ENCODE results near the gene THSD4. TPM values are rescaled to one million over a fixed set of nuclear protein-coding genes. Genes with fewer than 3 reads are reported as not detected.

Gene THSD4
- polyA plus RNA-seq, 1 donor from 2014 or later = 0.46 TPM

GRCh38 chr15:71808311-71809020 is 693.2 kb downstream of the THSD4 start:
- Histone ChIP-seq H3K27ac (ENCODE audit: low read length) (no peak overlapping the region), H2AFZ (ENCODE audit: low read depth, low read length) (no peak overlapping the region), H3K9ac (ENCODE audit: low read length) (no peak overlapping the region), H4K20me1 (ENCODE audit: insufficient read depth) (no peaks in the 10 kb centered on the region), H3K4me3 (ENCODE audit: low read length) (no peak overlapping the region), H3K9me2 (ENCODE audit: insufficient read depth, low read length) (no peaks in the 10 kb centered on the region), H3F3A (ENCODE audit: insufficient read depth, low read length, poor library complexity, severe bottlenecking) (no peaks in the 10 kb centered on the region), H3K27me3 (ENCODE audit: insufficient read depth, low read depth, low read length) (no peaks in the 10 kb centered on the region), H3K36me3 (ENCODE audit: insufficient read depth, low read length) (no peaks in the 10 kb centered on the region), H3K4me2 (ENCODE audit: low read length) (no peak overlapping the region), H3K79me2 (replicated peaks; ENCODE audit: insufficient read depth, low read length) (no peaks in the 10 kb centered on the region), H3K9me3 (ENCODE audit: low read length) (no peaks in the 10 kb centered on the region)
- TF ChIP-seq, protein P1, sequence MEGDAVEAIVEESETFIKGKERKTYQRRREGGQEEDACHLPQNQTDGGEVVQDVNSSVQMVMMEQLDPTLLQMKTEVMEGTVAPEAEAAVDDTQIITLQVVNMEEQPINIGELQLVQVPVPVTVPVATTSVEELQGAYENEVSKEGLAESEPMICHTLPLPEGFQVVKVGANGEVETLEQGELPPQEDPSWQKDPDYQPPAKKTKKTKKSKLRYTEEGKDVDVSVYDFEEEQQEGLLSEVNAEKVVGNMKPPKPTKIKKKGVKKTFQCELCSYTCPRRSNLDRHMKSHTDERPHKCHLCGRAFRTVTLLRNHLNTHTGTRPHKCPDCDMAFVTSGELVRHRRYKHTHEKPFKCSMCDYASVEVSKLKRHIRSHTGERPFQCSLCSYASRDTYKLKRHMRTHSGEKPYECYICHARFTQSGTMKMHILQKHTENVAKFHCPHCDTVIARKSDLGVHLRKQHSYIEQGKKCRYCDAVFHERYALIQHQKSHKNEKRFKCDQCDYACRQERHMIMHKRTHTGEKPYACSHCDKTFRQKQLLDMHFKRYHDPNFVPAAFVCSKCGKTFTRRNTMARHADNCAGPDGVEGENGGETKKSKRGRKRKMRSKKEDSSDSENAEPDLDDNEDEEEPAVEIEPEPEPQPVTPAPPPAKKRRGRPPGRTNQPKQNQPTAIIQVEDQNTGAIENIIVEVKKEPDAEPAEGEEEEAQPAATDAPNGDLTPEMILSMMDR (IDR thresholded peaks at IDR 0.05; ENCODE audit: poor library complexity, severe bottlenecking) = no peak
- TF ChIP-seq MXI1 (conservative IDR thresholded peaks at IDR 0.05; ENCODE audit: poor library complexity, severe bottlenecking) (no peak), POLR2AphosphoS5 (IDR thresholded peaks at IDR 0.05) (no peak), SMC3 (conservative IDR thresholded peaks at IDR 0.05; ENCODE audit: poor library complexity) (no peak), EP300 (conservative IDR thresholded peaks at IDR 0.05; ENCODE audit: poor library complexity, severe bottlenecking) (no peak), TAF1 (IDR thresholded peaks at IDR 0.05; ENCODE audit: low read depth) (no peak), EZH2 (IDR thresholded peaks at IDR 0.05; ENCODE audit: borderline replicate concordance, insufficient read depth, low read length, poor library complexity, severe bottlenecking) (no peak), RAD21 (conservative IDR thresholded peaks at IDR 0.05) (no peak)
- TF ChIP-seq, protein P2, sequence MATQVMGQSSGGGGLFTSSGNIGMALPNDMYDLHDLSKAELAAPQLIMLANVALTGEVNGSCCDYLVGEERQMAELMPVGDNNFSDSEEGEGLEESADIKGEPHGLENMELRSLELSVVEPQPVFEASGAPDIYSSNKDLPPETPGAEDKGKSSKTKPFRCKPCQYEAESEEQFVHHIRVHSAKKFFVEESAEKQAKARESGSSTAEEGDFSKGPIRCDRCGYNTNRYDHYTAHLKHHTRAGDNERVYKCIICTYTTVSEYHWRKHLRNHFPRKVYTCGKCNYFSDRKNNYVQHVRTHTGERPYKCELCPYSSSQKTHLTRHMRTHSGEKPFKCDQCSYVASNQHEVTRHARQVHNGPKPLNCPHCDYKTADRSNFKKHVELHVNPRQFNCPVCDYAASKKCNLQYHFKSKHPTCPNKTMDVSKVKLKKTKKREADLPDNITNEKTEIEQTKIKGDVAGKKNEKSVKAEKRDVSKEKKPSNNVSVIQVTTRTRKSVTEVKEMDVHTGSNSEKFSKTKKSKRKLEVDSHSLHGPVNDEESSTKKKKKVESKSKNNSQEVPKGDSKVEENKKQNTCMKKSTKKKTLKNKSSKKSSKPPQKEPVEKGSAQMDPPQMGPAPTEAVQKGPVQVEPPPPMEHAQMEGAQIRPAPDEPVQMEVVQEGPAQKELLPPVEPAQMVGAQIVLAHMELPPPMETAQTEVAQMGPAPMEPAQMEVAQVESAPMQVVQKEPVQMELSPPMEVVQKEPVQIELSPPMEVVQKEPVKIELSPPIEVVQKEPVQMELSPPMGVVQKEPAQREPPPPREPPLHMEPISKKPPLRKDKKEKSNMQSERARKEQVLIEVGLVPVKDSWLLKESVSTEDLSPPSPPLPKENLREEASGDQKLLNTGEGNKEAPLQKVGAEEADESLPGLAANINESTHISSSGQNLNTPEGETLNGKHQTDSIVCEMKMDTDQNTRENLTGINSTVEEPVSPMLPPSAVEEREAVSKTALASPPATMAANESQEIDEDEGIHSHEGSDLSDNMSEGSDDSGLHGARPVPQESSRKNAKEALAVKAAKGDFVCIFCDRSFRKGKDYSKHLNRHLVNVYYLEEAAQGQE (IDR thresholded peaks at IDR 0.05; ENCODE audit: borderline replicate concordance) = no peak

GRCh38 chr15:71809346-71809745 is 694.1 kb downstream of the THSD4 start:
- TF ChIP-seq EP300 (conservative IDR thresholded peaks at IDR 0.05; ENCODE audit: poor library complexity, severe bottlenecking) (no peak), EZH2 (IDR thresholded peaks at IDR 0.05; ENCODE audit: borderline replicate concordance, insufficient read depth, low read length, poor library complexity, severe bottlenecking) (no peak), TAF1 (IDR thresholded peaks at IDR 0.05; ENCODE audit: low read depth) (no peak), POLR2AphosphoS5 (IDR thresholded peaks at IDR 0.05) (no peak), RAD21 (conservative IDR thresholded peaks at IDR 0.05) (no peak), SMC3 (conservative IDR thresholded peaks at IDR 0.05; ENCODE audit: poor library complexity) (no peak), MXI1 (conservative IDR thresholded peaks at IDR 0.05; ENCODE audit: poor library complexity, severe bottlenecking) (no peak)
- TF ChIP-seq, protein P1 (IDR thresholded peaks at IDR 0.05; ENCODE audit: poor library complexity, severe bottlenecking) = no peak
- TF ChIP-seq, protein P2 (IDR thresholded peaks at IDR 0.05; ENCODE audit: borderline replicate concordance) = no peak
- Histone ChIP-seq H3F3A (ENCODE audit: insufficient read depth, low read length, poor library complexity, severe bottlenecking) (no peaks in the 10 kb centered on the region), H3K79me2 (replicated peaks; ENCODE audit: insufficient read depth, low read length) (no peaks in the 10 kb centered on the region), H3K27ac (ENCODE audit: low read length) (no peak overlapping the region), H3K36me3 (ENCODE audit: insufficient read depth, low read length) (no peaks in the 10 kb centered on the region), H3K4me3 (ENCODE audit: low read length) (no peak overlapping the region), H2AFZ (ENCODE audit: low read depth, low read length) (no peak overlapping the region), H3K9ac (ENCODE audit: low read length) (no peak overlapping the region), H3K9me3 (ENCODE audit: low read length) (no peaks in the 10 kb centered on the region), H3K4me2 (ENCODE audit: low read length) (no peak overlapping the region), H3K27me3 (ENCODE audit: insufficient read depth, low read depth, low read length) (no peaks in the 10 kb centered on the region), H3K9me2 (ENCODE audit: insufficient read depth, low read length) (no peaks in the 10 kb centered on the region), H4K20me1 (ENCODE audit: insufficient read depth) (no peaks in the 10 kb centered on the region)

Data from neural cell (in vitro differentiated cells).